ENCODE results near the gene PPFIA2. TPM values are rescaled to one million over a fixed set of nuclear protein-coding genes. Genes with fewer than 3 reads are reported as not detected.

Gene PPFIA2
- total RNA-seq, 1 experiment from 2014 or later, result 1.1 TPM

GRCh38 chr12:81465876-81466275 lies 293.3 kb downstream of the PPFIA2 start:
- ChIA-PET CTCF (no interaction called here), POLR2A (no interaction called here)
- TF ChIP-seq RELA (CRISPR knock-in tag; IDR thresholded peaks at IDR 0.05; ENCODE audit: borderline replicate concordance) (no peak), NR3C1 (CRISPR knock-in tag; conservative IDR thresholded peaks at IDR 0.05; ENCODE audit: low read depth) (no peak), ZNF281 (CRISPR knock-in tag; IDR thresholded peaks at IDR 0.05) (no peak), KAT7 (CRISPR knock-in tag; IDR thresholded peaks at IDR 0.05; ENCODE audit: borderline replicate concordance) (no peak), MXD4 (CRISPR knock-in tag; IDR thresholded peaks at IDR 0.05; ENCODE audit: borderline replicate concordance) (no peak), NFATC4 (CRISPR knock-in tag; IDR thresholded peaks at IDR 0.05) (no peak), OVOL2 (CRISPR knock-in tag; IDR thresholded peaks at IDR 0.05; ENCODE audit: borderline replicate concordance) (no peak), MYBL2 (CRISPR knock-in tag; IDR thresholded peaks at IDR 0.05) (no peak)
- Mint-ChIP-seq H3K4me1 (peaks cover 11% of the 10 kb centered on the region), H3K27ac (no peak overlapping the region), H3K36me3 (no peaks in the 10 kb centered on the region), H3K4me3 (no peak overlapping the region), H3K27me3 (ENCODE audit: low read depth) (no peaks in the 10 kb centered on the region), H3K9me3 (no peaks in the 10 kb centered on the region)
- ATAC-seq (no peak), DNase-seq (ENCODE audit: low spot score) (no peak)

GRCh38 chr12:81465191-81465590 lies 294.0 kb downstream of the PPFIA2 start:
- TF ChIP-seq ERG (CRISPR knock-in tag; IDR thresholded peaks at IDR 0.05), result no peak
- no peak for TF ChIP-seq HMGXB4 (CRISPR knock-in tag; IDR thresholded peaks at IDR 0.05)
- no peak for TF ChIP-seq CDX4 (CRISPR knock-in tag; IDR thresholded peaks at IDR 0.05; ENCODE audit: borderline replicate concordance)
- no peak for TF ChIP-seq ZNF512 (CRISPR knock-in tag; IDR thresholded peaks at IDR 0.05; ENCODE audit: borderline replicate concordance)
- no peak for TF ChIP-seq STAT6 (CRISPR knock-in tag; conservative IDR thresholded peaks at IDR 0.05; ENCODE audit: low read depth)
- no peak for TF ChIP-seq NR3C1 (CRISPR knock-in tag; conservative IDR thresholded peaks at IDR 0.05; ENCODE audit: low read depth)
- TF ChIP-seq USF2 (CRISPR knock-in tag; IDR thresholded peaks at IDR 0.05), result no peak
- no peak for TF ChIP-seq RELA (CRISPR knock-in tag; IDR thresholded peaks at IDR 0.05; ENCODE audit: borderline replicate concordance)
- no peak for TF ChIP-seq PRRX2 (CRISPR knock-in tag; IDR thresholded peaks at IDR 0.05)
- no peak for TF ChIP-seq MLX (CRISPR knock-in tag; IDR thresholded peaks at IDR 0.05)
- TF ChIP-seq ELF4 (CRISPR knock-in tag; IDR thresholded peaks at IDR 0.05; ENCODE audit: low read depth), result no peak
- no peak for ATAC-seq
- H3K4me3 Mint-ChIP-seq, result no peak overlapping the region
- ChIA-PET CTCF (no interaction called here), POLR2A (no interaction called here)
- DNase-seq (ENCODE audit: low spot score), result no peak
- no peaks in the 10 kb centered on the region for H3K36me3 Mint-ChIP-seq
- H3K27me3 Mint-ChIP-seq (ENCODE audit: low read depth), result no peaks in the 10 kb centered on the region
- H3K9me3 Mint-ChIP-seq, result no peaks in the 10 kb centered on the region
- peaks cover 11% of the 10 kb centered on the region for H3K4me1 Mint-ChIP-seq
- no peak overlapping the region for H3K27ac Mint-ChIP-seq

Measured in WTC11 (cell line).